ENCODE results near the gene GNB1. TPM values are rescaled to one million over a fixed set of nuclear protein-coding genes. Genes with fewer than 3 reads are reported as not detected.
A peak's percentile ranks its signal among the peaks of the same experiment; 100 is the strongest.

The GNB1 gene
- total and polyA plus RNA-seq, 2 donors (not counting 1 experiment from before 2014, with no cell fraction given) = 91.3 to 485 TPM

DNA sequence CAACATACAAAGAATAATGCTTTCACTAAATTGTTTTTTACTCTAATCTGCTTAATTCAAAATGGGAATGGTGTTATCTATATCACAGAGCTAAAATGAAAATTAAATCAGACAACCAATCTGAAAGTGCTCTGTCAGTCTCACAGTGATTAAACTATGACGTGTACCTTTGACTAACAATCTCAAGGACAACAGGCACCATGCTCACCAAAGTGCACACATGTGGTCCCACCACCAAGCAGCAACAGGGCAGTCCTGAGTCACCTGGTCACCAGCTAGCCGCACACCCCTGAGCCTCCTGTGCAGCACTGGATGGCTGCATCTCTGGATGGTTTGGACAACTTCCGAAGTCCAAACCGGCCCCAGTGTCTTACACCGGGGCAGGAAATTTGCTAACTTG is 58.1 kb downstream of the GNB1 start:
- Histone ChIP-seq H3K27me3 (ENCODE audit: control insufficient read depth, insufficient read depth, low read length) (no peaks in the 10 kb centered on the region), H3K9ac (ENCODE audit: insufficient read depth, low read length) (no peak overlapping the region), H4K20me1 (ENCODE audit: control insufficient read depth, extremely low read depth, insufficient read depth, low read length) (peaks cover 3% of the 10 kb centered on the region), H2AFZ (ENCODE audit: low read length) (no peak overlapping the region), H3K27ac (ENCODE audit: insufficient read depth, low read length) (no peak overlapping the region), H3K79me2 (ENCODE audit: control insufficient read depth, insufficient read depth, low read length) (peaks cover 88% of the 10 kb centered on the region), H3K4me1 (ENCODE audit: control insufficient read depth, extremely low read depth, insufficient read depth, low read length) (peaks cover 5% of the 10 kb centered on the region), H3K36me3 (ENCODE audit: control insufficient read depth, insufficient read depth, low read length) (peaks cover 8% of the 10 kb centered on the region), H3K9me3 (ENCODE audit: control insufficient read depth, insufficient read depth, low read depth, low read length) (no peaks in the 10 kb centered on the region), H3K4me3 (replicated peaks in 1 of 4; ENCODE audit: control extremely low read depth in 1 of 4, insufficient read depth in 1 of 4, low read depth in 3 of 4, low read length in 4 of 4) (no peak overlapping the region), H3K4me2 (ENCODE audit: extremely low read depth, insufficient read depth, low read length) (no peak overlapping the region)
- DNase-seq (ENCODE audit: low read depth in 2 of 2) = peak in 1 of 2 donors; percentile 36
- no peak for TF ChIP-seq EZH2 (IDR thresholded peaks at IDR 0.05; ENCODE audit: low read length, missing control alignments)
- TF ChIP-seq, protein P1, sequence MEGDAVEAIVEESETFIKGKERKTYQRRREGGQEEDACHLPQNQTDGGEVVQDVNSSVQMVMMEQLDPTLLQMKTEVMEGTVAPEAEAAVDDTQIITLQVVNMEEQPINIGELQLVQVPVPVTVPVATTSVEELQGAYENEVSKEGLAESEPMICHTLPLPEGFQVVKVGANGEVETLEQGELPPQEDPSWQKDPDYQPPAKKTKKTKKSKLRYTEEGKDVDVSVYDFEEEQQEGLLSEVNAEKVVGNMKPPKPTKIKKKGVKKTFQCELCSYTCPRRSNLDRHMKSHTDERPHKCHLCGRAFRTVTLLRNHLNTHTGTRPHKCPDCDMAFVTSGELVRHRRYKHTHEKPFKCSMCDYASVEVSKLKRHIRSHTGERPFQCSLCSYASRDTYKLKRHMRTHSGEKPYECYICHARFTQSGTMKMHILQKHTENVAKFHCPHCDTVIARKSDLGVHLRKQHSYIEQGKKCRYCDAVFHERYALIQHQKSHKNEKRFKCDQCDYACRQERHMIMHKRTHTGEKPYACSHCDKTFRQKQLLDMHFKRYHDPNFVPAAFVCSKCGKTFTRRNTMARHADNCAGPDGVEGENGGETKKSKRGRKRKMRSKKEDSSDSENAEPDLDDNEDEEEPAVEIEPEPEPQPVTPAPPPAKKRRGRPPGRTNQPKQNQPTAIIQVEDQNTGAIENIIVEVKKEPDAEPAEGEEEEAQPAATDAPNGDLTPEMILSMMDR (conservative IDR thresholded peaks at IDR 0.05 in 1 of 2, IDR thresholded peaks at IDR 0.05 in 1 of 2; ENCODE audit: low read depth in 1 of 2, low read length in 2 of 2) = no peak

DNA sequence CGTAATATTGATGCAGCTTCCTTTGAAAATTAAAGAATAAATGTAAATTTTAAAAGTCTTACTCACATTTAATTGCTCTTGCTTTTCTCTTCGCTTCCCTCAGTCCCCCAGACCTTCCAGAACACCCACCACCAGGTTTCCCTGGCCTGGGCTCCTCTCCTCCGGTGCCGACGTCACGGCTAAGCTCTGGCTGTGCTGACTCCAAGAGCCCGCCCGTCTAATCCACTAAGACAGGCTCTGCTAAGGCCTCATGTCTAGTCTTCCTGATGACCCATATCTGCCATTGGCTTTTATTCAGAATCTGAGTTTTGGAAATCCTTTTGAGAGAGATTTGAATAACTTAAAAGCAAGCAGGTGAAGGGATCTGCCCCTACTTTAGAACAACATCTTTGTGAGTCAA is 58.7 kb downstream of the GNB1 start:
- TF ChIP-seq, protein P1 (conservative IDR thresholded peaks at IDR 0.05 in 1 of 2, IDR thresholded peaks at IDR 0.05 in 1 of 2; ENCODE audit: low read depth in 1 of 2, low read length in 2 of 2) = no peak
- TF ChIP-seq EZH2 (IDR thresholded peaks at IDR 0.05; ENCODE audit: low read length, missing control alignments) = no peak
- Histone ChIP-seq H3K9ac (ENCODE audit: insufficient read depth, low read length) (no peak overlapping the region), H3K4me2 (ENCODE audit: extremely low read depth, insufficient read depth, low read length) (no peak overlapping the region), H3K4me1 (ENCODE audit: control insufficient read depth, extremely low read depth, insufficient read depth, low read length) (peaks cover 9% of the 10 kb centered on the region), H2AFZ (ENCODE audit: low read length) (no peak overlapping the region), H3K27ac (ENCODE audit: insufficient read depth, low read length) (no peak overlapping the region), H3K4me3 (replicated peaks in 1 of 4; ENCODE audit: control extremely low read depth in 1 of 4, insufficient read depth in 1 of 4, low read depth in 3 of 4, low read length in 4 of 4) (no peak overlapping the region), H3K79me2 (ENCODE audit: control insufficient read depth, insufficient read depth, low read length) (peaks cover 89% of the 10 kb centered on the region), H3K9me3 (ENCODE audit: control insufficient read depth, insufficient read depth, low read depth, low read length) (no peaks in the 10 kb centered on the region), H3K27me3 (ENCODE audit: control insufficient read depth, insufficient read depth, low read length) (no peaks in the 10 kb centered on the region), H3K36me3 (ENCODE audit: control insufficient read depth, insufficient read depth, low read length) (peaks cover 8% of the 10 kb centered on the region), H4K20me1 (ENCODE audit: control insufficient read depth, extremely low read depth, insufficient read depth, low read length) (peaks cover 3% of the 10 kb centered on the region)
- DNase-seq (ENCODE audit: low read depth in 2 of 2) = no peak

DNA sequence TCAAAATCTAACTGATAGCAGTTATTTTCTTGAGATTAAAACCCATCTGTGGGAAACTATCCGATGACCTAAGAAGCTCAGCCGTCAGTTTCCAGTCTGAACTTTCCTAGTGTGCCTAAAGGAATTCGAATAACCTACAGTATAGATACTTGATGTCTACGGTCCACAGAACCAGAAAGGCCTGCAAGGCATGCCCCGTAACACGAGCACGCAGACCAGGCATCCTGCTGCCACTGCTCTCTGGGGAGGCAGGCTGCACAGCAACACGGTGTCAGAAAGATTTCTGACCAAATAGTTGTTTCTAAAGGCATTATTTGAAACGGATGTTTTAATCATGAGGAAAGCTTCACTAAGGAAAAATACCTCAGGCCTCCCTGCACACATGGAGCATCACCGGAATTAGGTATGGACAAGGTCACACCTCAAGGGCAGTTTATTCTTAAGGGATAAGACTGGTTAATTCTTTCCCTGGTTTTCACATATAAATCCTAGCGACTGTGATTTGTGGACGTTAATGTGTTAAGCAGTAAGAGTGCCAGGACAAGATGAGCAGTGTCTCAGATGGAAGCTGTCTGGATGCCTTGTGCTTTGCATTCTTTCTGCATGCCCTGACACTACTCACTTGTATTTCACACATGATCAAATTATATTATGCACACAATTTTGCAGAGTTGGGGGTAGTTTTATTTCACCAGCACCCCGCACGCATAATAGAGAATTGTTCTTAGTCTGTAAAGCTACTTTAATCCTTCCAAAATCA is 63.6 kb downstream of the GNB1 start:
- no peak overlapping the region for H3K9ac ChIP-seq (ENCODE audit: insufficient read depth, low read length)
- H3K27me3 ChIP-seq (ENCODE audit: control insufficient read depth, insufficient read depth, low read length) = no peaks in the 10 kb centered on the region
- H2AFZ ChIP-seq (ENCODE audit: low read length) = no peak overlapping the region
- H4K20me1 ChIP-seq (ENCODE audit: control insufficient read depth, extremely low read depth, insufficient read depth, low read length) = no peaks in the 10 kb centered on the region
- no peaks in the 10 kb centered on the region for H3K9me3 ChIP-seq (ENCODE audit: control insufficient read depth, insufficient read depth, low read depth, low read length)
- TF ChIP-seq EZH2 (IDR thresholded peaks at IDR 0.05; ENCODE audit: low read length, missing control alignments) = no peak
- H3K4me1 ChIP-seq (ENCODE audit: control insufficient read depth, extremely low read depth, insufficient read depth, low read length) = peaks cover 9% of the 10 kb centered on the region
- H3K36me3 ChIP-seq (ENCODE audit: control insufficient read depth, insufficient read depth, low read length) = peaks cover 8% of the 10 kb centered on the region
- H3K4me3 ChIP-seq (replicated peaks in 1 of 4; ENCODE audit: control extremely low read depth in 1 of 4, insufficient read depth in 1 of 4, low read depth in 3 of 4, low read length in 4 of 4) = no peak overlapping the region
- peaks cover 75% of the 10 kb centered on the region for H3K79me2 ChIP-seq (ENCODE audit: control insufficient read depth, insufficient read depth, low read length)
- H3K27ac ChIP-seq (ENCODE audit: insufficient read depth, low read length) = peak overlapping the region; percentile 22
- no peak overlapping the region for H3K4me2 ChIP-seq (ENCODE audit: extremely low read depth, insufficient read depth, low read length)
- DNase-seq (ENCODE audit: low read depth in 2 of 2) = peak in 1 of 2 donors; percentile 11
